Osteocyte (in vitro differentiated cells): ENCODE data around the gene MMP20. TPM values are rescaled to one million over a fixed set of nuclear protein-coding genes. Genes with fewer than 3 reads are reported as not detected.

Experiments
- DNase-seq: peaks from one replicate; pipeline ENCODE4 v3.0.0; 2021; ENCODE audit warnings: mixed read lengths; ENCODE audit not compliant: unreplicated experiment; ENCODE audit errors: extremely low spot score
- H3K27ac Mint-ChIP-seq: one replicate; pipeline ENCODE4 v1.8.0; 2021; ENCODE audit warnings: mild to moderate bottlenecking, mixed read lengths; ENCODE audit not compliant: unreplicated experiment
- H3K27me3 Mint-ChIP-seq: one replicate; pipeline ENCODE4 v1.8.0; 2021; ENCODE audit warnings: mixed read lengths; ENCODE audit not compliant: unreplicated experiment
- H3K36me3 Mint-ChIP-seq: one replicate; pipeline ENCODE4 v1.8.0; 2021; ENCODE audit warnings: mixed read lengths; ENCODE audit not compliant: unreplicated experiment
- H3K4me1 Mint-ChIP-seq: one replicate; pipeline ENCODE4 v1.8.0; 2021; ENCODE audit warnings: mixed read lengths; ENCODE audit not compliant: unreplicated experiment
- H3K4me3 Mint-ChIP-seq: one replicate; pipeline ENCODE4 v1.8.0; 2021; ENCODE audit warnings: mild to moderate bottlenecking, moderate library complexity, mixed read lengths; ENCODE audit not compliant: unreplicated experiment
- H3K9me3 Mint-ChIP-seq: one replicate; pipeline ENCODE4 v1.8.0; 2021; ENCODE audit warnings: mixed read lengths; ENCODE audit not compliant: unreplicated experiment
- CTCF ChIP-seq: fragments of 200-600 bp; sonication (generic); IDR thresholded peaks from 2 replicates; pipeline ENCODE4 v1.5.0; 2021; ENCODE audit warnings: antibody characterized with exemption, mild to moderate bottlenecking, moderate library complexity
- total RNA-seq: library from RNA; stranded (reverse); gene quantifications from 2 replicates; pipeline ENCODE4 v1.2.1, GENCODE V29; 2021

Gene MMP20
- total RNA-seq, 1 donor from 2014 or later, result not detected

- peaks cover 8% of the 10 kb centered on the region for H3K27me3 Mint-ChIP-seq
- H3K27ac Mint-ChIP-seq, result no peak overlapping the region
- DNase-seq, result no peak
- TF ChIP-seq CTCF, result no peak
- H3K4me3 Mint-ChIP-seq, result no peak overlapping the region
- no peaks in the 10 kb centered on the region for H3K36me3 Mint-ChIP-seq
- no peaks in the 10 kb centered on the region for H3K4me1 Mint-ChIP-seq
- no peaks in the 10 kb centered on the region for H3K9me3 Mint-ChIP-seq
Observed at GRCh38 chr11:102626676-102627075, 1.5 kb upstream of the MMP20 start.

DNA sequence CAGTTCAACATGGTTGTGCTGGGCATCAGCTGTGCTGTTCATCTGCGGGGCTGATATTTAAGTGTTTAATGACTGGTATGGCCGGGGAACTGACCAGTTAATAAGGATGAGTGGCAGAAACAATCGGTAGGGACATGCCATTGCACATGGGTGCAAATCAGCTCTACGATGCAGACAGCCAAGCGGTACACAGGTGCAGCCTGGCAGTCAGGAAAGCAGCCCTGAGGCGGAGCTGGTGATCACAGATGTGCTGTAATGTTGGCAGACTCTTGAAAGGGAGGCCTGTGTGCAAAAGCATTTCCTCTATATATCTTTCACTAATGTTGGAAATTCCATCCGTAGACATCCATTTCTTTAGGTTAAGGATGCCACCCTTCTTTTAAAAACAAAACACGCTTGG is 1.1 kb downstream of the MMP20 start:
- no peak overlapping the region for H3K4me3 Mint-ChIP-seq
- no peak overlapping the region for H3K27ac Mint-ChIP-seq
- H3K4me1 Mint-ChIP-seq, result peaks cover 6% of the 10 kb centered on the region
- no peak for TF ChIP-seq CTCF
- no peaks in the 10 kb centered on the region for H3K9me3 Mint-ChIP-seq
- no peaks in the 10 kb centered on the region for H3K36me3 Mint-ChIP-seq
- DNase-seq, result no peak
- H3K27me3 Mint-ChIP-seq, result peaks cover 5% of the 10 kb centered on the region

GRCh38 chr11:102623128-102623527 is 2.0 kb downstream of the MMP20 start:
- Mint-ChIP-seq H3K27ac (no peak overlapping the region), H3K4me1 (peaks cover 6% of the 10 kb centered on the region), H3K9me3 (no peaks in the 10 kb centered on the region), H3K27me3 (peaks cover 5% of the 10 kb centered on the region), H3K36me3 (no peaks in the 10 kb centered on the region), H3K4me3 (no peak overlapping the region)
- no peak for TF ChIP-seq CTCF
- DNase-seq, result no peak

- DNase-seq, result no peak
Observed at GRCh38 chr11:102622258-102622657, 2.9 kb downstream of the MMP20 start.

DNA sequence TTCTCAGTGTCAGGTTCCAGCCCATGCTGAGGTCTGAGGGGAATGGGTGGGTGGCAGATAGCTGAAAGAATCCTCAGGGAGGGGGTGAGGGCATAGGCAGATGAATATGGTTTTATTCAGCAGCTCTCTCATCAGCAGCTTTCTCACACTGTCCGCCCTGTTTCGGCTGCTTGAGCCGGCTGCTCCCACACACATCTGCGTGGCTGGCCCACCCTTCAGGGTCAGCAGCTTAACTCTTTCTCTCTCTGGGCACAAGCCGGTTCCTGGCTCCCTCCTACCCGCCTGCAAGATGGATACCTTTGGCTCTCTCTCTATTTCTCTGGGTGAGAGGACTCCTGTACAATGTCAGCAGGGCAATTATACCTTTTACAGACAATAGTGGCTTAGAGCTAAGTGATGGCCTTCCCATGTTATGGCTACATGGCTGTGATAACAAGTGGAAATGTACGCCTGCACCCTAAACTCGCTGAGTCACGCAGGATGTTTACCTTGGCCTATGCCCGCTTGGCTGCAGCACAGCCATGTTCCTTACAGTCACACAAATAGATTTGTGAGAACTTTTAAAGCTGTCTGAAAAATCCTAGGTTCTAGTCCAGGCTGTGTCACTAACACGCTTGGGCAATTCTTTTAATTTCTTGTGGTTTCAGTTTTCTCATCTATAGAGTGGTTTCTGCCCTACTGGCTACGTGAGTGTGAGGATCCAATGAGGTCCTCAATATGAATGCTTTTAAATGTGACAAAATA is 4.1 kb downstream of the MMP20 start:
- no peaks in the 10 kb centered on the region for H3K27me3 Mint-ChIP-seq
- no peak for DNase-seq
- no peaks in the 10 kb centered on the region for H3K9me3 Mint-ChIP-seq
- no peak overlapping the region for H3K27ac Mint-ChIP-seq
- no peak overlapping the region for H3K4me3 Mint-ChIP-seq
- no peak for TF ChIP-seq CTCF
- H3K36me3 Mint-ChIP-seq, result no peaks in the 10 kb centered on the region
- peaks cover 6% of the 10 kb centered on the region for H3K4me1 Mint-ChIP-seq

More at GRCh38 chr11:102622258-102622657, 2.9 kb downstream of the MMP20 start:
- no peak for TF ChIP-seq CTCF
- Mint-ChIP-seq H3K4me3 (no peak overlapping the region), H3K36me3 (no peaks in the 10 kb centered on the region), H3K9me3 (no peaks in the 10 kb centered on the region), H3K27ac (no peak overlapping the region), H3K27me3 (no peaks in the 10 kb centered on the region), H3K4me1 (peaks cover 6% of the 10 kb centered on the region)
